PC-9 (cell line): ENCODE measurements around the gene ERI3.

ENCODE experiments used
- EZH2 ChIP-seq: fragments of 200-600 bp; sonication (generic); IDR thresholded peaks from 2 replicates; pipeline ENCODE4 v1.8.0; 2017; ENCODE audit warnings: antibody characterized with exemption, low read depth
- TF ChIP-seq, protein P1 (sequence below): fragments of 200-600 bp; sonication (generic); conservative IDR thresholded peaks from 2 replicates; pipeline ENCODE4 v1.6.1; 2017; ENCODE audit warnings: mixed run types, antibody characterized with exemption, mild to moderate bottlenecking, moderate library complexity

DNA sequence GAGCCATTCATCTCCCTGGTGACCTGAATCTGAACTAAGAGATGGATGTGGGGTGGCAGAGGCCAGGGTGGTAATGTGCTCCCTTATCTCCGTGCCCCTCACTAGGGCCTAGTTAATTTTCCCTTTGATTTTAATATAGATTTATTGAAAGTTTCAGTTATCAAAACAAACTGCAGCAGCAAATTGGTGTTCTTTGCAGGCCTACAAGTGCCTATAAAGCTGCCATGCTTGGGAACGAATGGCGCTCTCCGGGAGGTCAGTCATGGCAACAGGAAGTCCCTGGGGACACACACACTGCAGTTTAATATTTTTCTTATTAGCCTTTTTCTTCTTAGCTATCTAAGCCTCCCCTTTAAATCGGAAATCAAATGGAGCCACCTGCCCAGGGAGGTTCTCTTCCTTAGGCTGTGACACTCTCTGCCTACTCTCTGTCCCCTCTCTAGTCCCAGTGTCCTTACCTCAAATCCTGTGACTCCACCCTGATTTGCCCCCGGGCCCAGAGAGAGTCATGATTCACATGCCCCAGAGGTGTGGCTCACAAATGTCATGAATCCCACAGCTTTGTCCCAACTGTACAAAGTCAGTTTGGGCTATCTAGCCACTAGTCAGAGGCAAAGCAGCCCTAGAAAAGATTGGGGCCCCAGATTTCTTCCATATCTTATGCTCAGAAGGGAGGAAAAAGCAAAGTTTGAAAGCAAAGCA lies 4.3 kb upstream of the ERI3 start:
- TF ChIP-seq, protein P1, sequence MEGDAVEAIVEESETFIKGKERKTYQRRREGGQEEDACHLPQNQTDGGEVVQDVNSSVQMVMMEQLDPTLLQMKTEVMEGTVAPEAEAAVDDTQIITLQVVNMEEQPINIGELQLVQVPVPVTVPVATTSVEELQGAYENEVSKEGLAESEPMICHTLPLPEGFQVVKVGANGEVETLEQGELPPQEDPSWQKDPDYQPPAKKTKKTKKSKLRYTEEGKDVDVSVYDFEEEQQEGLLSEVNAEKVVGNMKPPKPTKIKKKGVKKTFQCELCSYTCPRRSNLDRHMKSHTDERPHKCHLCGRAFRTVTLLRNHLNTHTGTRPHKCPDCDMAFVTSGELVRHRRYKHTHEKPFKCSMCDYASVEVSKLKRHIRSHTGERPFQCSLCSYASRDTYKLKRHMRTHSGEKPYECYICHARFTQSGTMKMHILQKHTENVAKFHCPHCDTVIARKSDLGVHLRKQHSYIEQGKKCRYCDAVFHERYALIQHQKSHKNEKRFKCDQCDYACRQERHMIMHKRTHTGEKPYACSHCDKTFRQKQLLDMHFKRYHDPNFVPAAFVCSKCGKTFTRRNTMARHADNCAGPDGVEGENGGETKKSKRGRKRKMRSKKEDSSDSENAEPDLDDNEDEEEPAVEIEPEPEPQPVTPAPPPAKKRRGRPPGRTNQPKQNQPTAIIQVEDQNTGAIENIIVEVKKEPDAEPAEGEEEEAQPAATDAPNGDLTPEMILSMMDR = no peak
- TF ChIP-seq EZH2 = no peak
